IMR-90 (cell line): Measurements from ENCODE around the gene VPS37C. TPM values are rescaled to one million over a fixed set of nuclear protein-coding genes. Genes with fewer than 3 reads are reported as not detected.
"Not testable (repeated sequence)": the region's sequence is repeated elsewhere in the genome, so short reads cannot be mapped to it uniquely, and the experiment has no call there.

Source experiments
- ATAC-seq: fragments of 200-7000 bp; cut with Tn5 transposase; 2 replicates; pipeline ENCODE4 v1.9.1; 2020; ENCODE audit warnings: low read depth, mild to moderate bottlenecking, moderate library complexity
- BruUV-seq: library from RNA; stranded (reverse); fragments of 400-500 nt; replicated peaks from 2 replicates; lab custom pipeline; 2021; lab: Mats Ljungman, UMichigan
- CTCF ChIA-PET: fragments of 300-600 bp; formaldehyde crosslinking; extraction: SDS; loops from one replicate; lab custom pipeline; 2021; ENCODE audit warnings: antibody characterized with exemption; lab: Yijun Ruan, JAX
- POLR2A ChIA-PET: fragments of 300-600 bp; sonication (Branson Sonifier 250); formaldehyde crosslinking; loops from one replicate; lab custom pipeline; 2022; ENCODE audit warnings: antibody characterized with exemption; ENCODE audit not compliant: unreplicated experiment; lab: Charles Lee
- DNase-seq: peaks from one replicate; pipeline ENCODE4 v3.0.0; 2013
- H2AFZ ChIP-seq: replicated peaks from 2 replicates; pipeline ENCODE3; 2013; ENCODE audit warnings: low read length, mild to moderate bottlenecking; ENCODE audit not compliant: poor library complexity
- H2AK5ac ChIP-seq: 2 replicates; pipeline ENCODE4 v1.6.1; 2013; ENCODE audit warnings: low read depth, low read length, inconsistent platforms
- H2AK9ac ChIP-seq: replicated peaks from 2 replicates; pipeline ENCODE3; 2013; ENCODE audit warnings: mild to moderate bottlenecking, low read depth, low read length, moderate library complexity; ENCODE audit not compliant: poor library complexity
- H2BK120ac ChIP-seq: 2 replicates; pipeline ENCODE4 v1.6.1; 2013; ENCODE audit warnings: low read depth, low read length, inconsistent platforms
- H2BK15ac ChIP-seq: 3 replicates; pipeline ENCODE4 v1.6.1; 2013; ENCODE audit warnings: low read depth, low read length, inconsistent platforms
- H2BK20ac ChIP-seq: 2 replicates; pipeline ENCODE4 v1.6.1; 2013; ENCODE audit warnings: low read depth, mild to moderate bottlenecking, inconsistent platforms, low read length, moderate library complexity
- H2BK5ac ChIP-seq: 2 replicates; pipeline ENCODE4 v1.6.1; 2013; ENCODE audit warnings: mild to moderate bottlenecking, low read depth, low read length, inconsistent platforms; ENCODE audit not compliant: poor library complexity, severe bottlenecking
- H3K14ac ChIP-seq: replicated peaks from 2 replicates; pipeline ENCODE4 v1.6.1; 2013; ENCODE audit warnings: low read depth, low read length, inconsistent platforms
- H3K18ac ChIP-seq: 2 replicates; pipeline ENCODE4 v1.6.1; 2013; ENCODE audit warnings: low read depth, low read length, control low read depth
- H3K23ac ChIP-seq: 2 replicates; pipeline ENCODE4 v1.6.1; 2013; ENCODE audit warnings: low read depth, low read length, inconsistent platforms
- H3K27ac ChIP-seq: 2 replicates; pipeline ENCODE4 v1.5.1; 2013; ENCODE audit warnings: mild to moderate bottlenecking, control low read depth, low read length; ENCODE audit not compliant: insufficient read depth
- H3K27me3 ChIP-seq: 2 replicates; pipeline ENCODE4 v1.6.1; 2013; ENCODE audit warnings: low read length; ENCODE audit not compliant: control insufficient read depth, insufficient read depth
- H3K36me3 ChIP-seq: 2 replicates; pipeline ENCODE4 v1.6.1; 2013; ENCODE audit warnings: low read length, mixed read lengths; ENCODE audit not compliant: control insufficient read depth, insufficient read depth
- H3K4ac ChIP-seq: 2 replicates; pipeline ENCODE4 v1.6.1; 2013; ENCODE audit warnings: low read depth, low read length, inconsistent platforms
- H3K4me1 ChIP-seq: 2 replicates; pipeline ENCODE4 v1.6.1; 2013; ENCODE audit warnings: low read length, mixed read lengths; ENCODE audit not compliant: control insufficient read depth, insufficient read depth
- H3K4me2 ChIP-seq: 2 replicates; pipeline ENCODE4 v1.6.1; 2013; ENCODE audit warnings: low read depth, mild to moderate bottlenecking, control low read depth, low read length, moderate library complexity
- H3K4me3 ChIP-seq: 2 replicates; pipeline ENCODE4 v1.5.1; 2013; ENCODE audit warnings: low read depth, mild to moderate bottlenecking, control low read depth, low read length, moderate library complexity; ENCODE audit not compliant: insufficient read depth
- H3K56ac ChIP-seq: 2 replicates; pipeline ENCODE4 v1.6.1; 2013; ENCODE audit warnings: low read length, inconsistent platforms; ENCODE audit not compliant: insufficient read depth; ENCODE audit errors: extremely low read depth
- H3K79me1 ChIP-seq, 2 experiments: 2 replicates each; pipeline ENCODE4 v1.6.1; 2013; ENCODE audit warnings: low read length in 2 of 2, inconsistent platforms in 1 of 2, low read depth in 1 of 2
- H3K9ac ChIP-seq: 2 replicates; pipeline ENCODE4 v1.6.1; 2013; ENCODE audit warnings: low read depth, low read length, control low read depth
- H3K9me1 ChIP-seq: 2 replicates; pipeline ENCODE4 v1.6.1; 2013; ENCODE audit warnings: low read length, inconsistent platforms; ENCODE audit not compliant: insufficient read depth
- H3K9me3 ChIP-seq: 2 replicates; pipeline ENCODE4 v1.6.1; 2013; ENCODE audit warnings: low read length; ENCODE audit not compliant: control insufficient read depth, insufficient read depth
- H4K20me1 ChIP-seq: 2 replicates; pipeline ENCODE4 v1.6.1; 2013; ENCODE audit warnings: low read length, inconsistent platforms; ENCODE audit not compliant: insufficient read depth
- H4K5ac ChIP-seq: 2 replicates; pipeline ENCODE4 v1.6.1; 2013; ENCODE audit warnings: mild to moderate bottlenecking, low read depth, low read length, control low read depth
- H4K8ac ChIP-seq, 2 experiments: 2 replicates each; pipeline ENCODE4 v1.6.1; 2013; ENCODE audit warnings: low read depth in 2 of 2, low read length in 2 of 2, control low read depth in 1 of 2, inconsistent platforms in 1 of 2
- H4K91ac ChIP-seq: 2 replicates; pipeline ENCODE4 v1.6.1; 2013; ENCODE audit warnings: low read depth, low read length, inconsistent platforms; ENCODE audit not compliant: insufficient read depth
- BHLHE40 ChIP-seq: fragments of 150-350 bp; IDR thresholded peaks from 2 replicates; pipeline ENCODE4 v1.6.1; 2016; ENCODE audit warnings: mild to moderate bottlenecking, low read depth, low read length
- MAFK ChIP-seq: IDR thresholded peaks from 2 replicates; pipeline ENCODE4 v1.6.1; 2012; ENCODE audit warnings: low read depth, low read length, improper control_type of control experiment
- NFE2L2 ChIP-seq: fragments of 150-350 bp; IDR thresholded peaks from 2 replicates; pipeline ENCODE4 v1.6.1; 2016; ENCODE audit warnings: low read depth, mild to moderate bottlenecking, low read length
- RFX5 ChIP-seq: IDR thresholded peaks from 2 replicates; pipeline ENCODE4 v1.8.0; 2012; ENCODE audit warnings: low read depth, mild to moderate bottlenecking, low read length, moderate library complexity
- USF2 ChIP-seq: fragments of 150-350 bp; IDR thresholded peaks from 2 replicates; pipeline ENCODE4 v1.6.1; 2017; ENCODE audit warnings: mild to moderate bottlenecking, antibody characterized with exemption, low read length, low read depth
- WGBS, 2 experiments: methylation state at CpG; one replicate each; pipeline versions ENCODE4 v1.1.5 to v1.1.7; 2013; ENCODE audit warnings: missing lambda C conversion rate in 2 of 2; ENCODE audit not compliant: insufficient read length in 1 of 2; ENCODE audit errors: extremely low coverage in 2 of 2; 5-methylcytosine and 5-hydroxymethylcytosine counted together
- dilution Hi-C: fragments of 300-500 bp; cut with HindIII; formaldehyde crosslinking; loops from one replicate; pipeline ENCODE4 v1.14.3; 2018; ENCODE audit warnings: low sequenced_read_pairs; ENCODE audit not compliant: unreplicated experiment
- in situ Hi-C: fragments of 300-500 bp; cut with MboI; formaldehyde crosslinking; loops from 3 replicates; pipeline ENCODE4 v1.14.3; 2019; ENCODE audit warnings: low sequenced_read_pairs, inconsistent platforms, mixed read lengths
- intact Hi-C: fragments of 100-400 bp; cut with micrococcal nuclease; formaldehyde crosslinking; loops from 2 replicates; pipeline ENCODE4 v1.10.0; 2022
- polyA plus RNA-seq, 3 experiments: library from polyadenylated mRNA; depleted of rRNA; stranded (reverse); fragments of >200 nt; gene quantifications; 2 replicates each; pipeline ENCODE4 v1.2.3, GENCODE V29; 2012; ENCODE audit warnings: low replicate concordance in 1 of 3
- total RNA-seq: library from RNA; depleted of rRNA; stranded (reverse); fragments of >200 nt; gene quantifications from 2 replicates; pipeline ENCODE4 v1.2.3, GENCODE V29; 2012

Gene VPS37C
- total and polyA plus RNA-seq, 2 of the 4 experiments (the other 2 are of a cell fraction) = 3.2 to 13.2 TPM

DNA sequence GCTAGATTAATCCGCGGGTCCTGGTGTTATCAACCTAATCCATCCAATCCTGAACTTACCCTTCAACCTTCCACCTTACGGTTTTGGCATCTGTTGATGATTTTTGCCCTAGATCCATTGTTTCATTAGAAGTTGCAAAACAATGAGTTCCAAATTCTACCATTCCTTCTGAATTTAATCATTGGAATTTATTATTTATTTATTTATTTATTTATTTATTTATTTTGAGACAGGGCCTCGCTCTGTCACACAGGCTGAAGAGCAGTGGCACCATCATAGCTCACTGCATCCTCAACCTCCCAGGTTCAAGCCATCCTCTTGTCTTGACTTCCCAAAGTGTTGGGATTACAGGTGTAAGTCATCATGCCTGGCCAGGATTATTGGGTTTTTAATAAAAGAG lies 20.3 kb upstream of the VPS37C start:
- dilution Hi-C loops (no loop called here), in situ Hi-C loops (no loop called here), intact Hi-C loops (no loop called here)
- no peak for TF ChIP-seq RFX5
- no peak for TF ChIP-seq NFE2L2
- TF ChIP-seq BHLHE40 = no peak
- TF ChIP-seq MAFK = no peak
- no peak for TF ChIP-seq USF2
- no peak overlapping the region for H4K8ac ChIP-seq
- BruUV-seq = no TSS peak
- no peak overlapping the region for H2BK5ac ChIP-seq
- H2AK9ac ChIP-seq = no peak overlapping the region
- H3K4me2 ChIP-seq = no peak overlapping the region
- no peaks in the 10 kb centered on the region for H3K79me1 ChIP-seq
- no peaks in the 10 kb centered on the region for H3K36me3 ChIP-seq
- WGBS, 2 experiments = 67% methylated on average over 2 of the region's 4 CpGs; no CpG with 5 or more reads in 1 of the 2 experiments
- no peak for ATAC-seq
- no peak for DNase-seq
- H2AFZ ChIP-seq = no peak overlapping the region
- no peak overlapping the region for H2AK5ac ChIP-seq
- H3K27ac ChIP-seq = no peak overlapping the region
- no peaks in the 10 kb centered on the region for H3K9me3 ChIP-seq
- H3K56ac ChIP-seq = no peak overlapping the region
- H3K27me3 ChIP-seq = peaks cover 5% of the 10 kb centered on the region
- no peak overlapping the region for H4K91ac ChIP-seq
- H3K18ac ChIP-seq = no peak overlapping the region
- no peak overlapping the region for H2BK20ac ChIP-seq
- H3K4ac ChIP-seq = no peak overlapping the region
- no peak overlapping the region for H2BK120ac ChIP-seq
- H3K4me1 ChIP-seq = no peaks in the 10 kb centered on the region
- H3K23ac ChIP-seq = no peak overlapping the region
- no peaks in the 10 kb centered on the region for H3K9me1 ChIP-seq
- no peak overlapping the region for H4K5ac ChIP-seq
- no peaks in the 10 kb centered on the region for H4K20me1 ChIP-seq
- no peak overlapping the region for H2BK15ac ChIP-seq
- H3K14ac ChIP-seq = no peak overlapping the region
- no peak overlapping the region for H3K9ac ChIP-seq
- no peak overlapping the region for H3K4me3 ChIP-seq
- POLR2A ChIA-PET = no interaction called here
- CTCF ChIA-PET = no interaction called here

- H3K9me3 ChIP-seq, DNase-seq, H3K79me1 ChIP-seq, H2BK15ac ChIP-seq, dilution Hi-C loops, H3K9me1 ChIP-seq, H2AK5ac ChIP-seq, H3K36me3 ChIP-seq, H4K20me1 ChIP-seq, H2BK20ac ChIP-seq, H3K56ac ChIP-seq, H3K14ac ChIP-seq, CTCF ChIA-PET, H4K8ac ChIP-seq, H3K4me1 ChIP-seq, H2AFZ ChIP-seq, H3K9ac ChIP-seq, H3K18ac ChIP-seq, POLR2A ChIA-PET, H3K23ac ChIP-seq, in situ Hi-C loops, H3K4me3 ChIP-seq, H2BK5ac ChIP-seq, H2BK120ac ChIP-seq, intact Hi-C loops, H3K4ac ChIP-seq, H4K5ac ChIP-seq, H4K91ac ChIP-seq, H3K4me2 ChIP-seq, H2AK9ac ChIP-seq, BruUV-seq, H3K27ac ChIP-seq, ATAC-seq: not testable (repeated sequence)
- peaks cover 14% of the 10 kb centered on the region for H3K27me3 ChIP-seq
- WGBS, 2 experiments = no CpG with 5 or more reads among the region's 6 CpGs
These were observed 19.0 kb upstream of the VPS37C start for GRCh38 chr11:61180205-61180604.
